GM23338 (cell line): ENCODE results near the gene EYS.

Source experiments
- CREB1 ChIP-seq: fragments of 250-450 bp; sonication (Bioruptor Pico); IDR thresholded peaks from 2 replicates; pipeline ENCODE4 v1.5.0; 2020; ENCODE audit warnings: low read depth, mild to moderate bottlenecking, moderate library complexity
- CTCF ChIP-seq, 2 experiments: fragments of 200-600 bp in 1 of 2; sonication (generic) in 1 of 2; conservative IDR thresholded peaks; 2 replicates each; pipeline versions ENCODE4 v1.5.1 to v1.6.1; 2016 to 2017; ENCODE audit warnings: antibody characterized with exemption in 2 of 2, low read depth in 2 of 2, mild to moderate bottlenecking in 2 of 2, moderate library complexity in 1 of 2
- ETS1 ChIP-seq: IDR thresholded peaks from 2 replicates; pipeline ENCODE4 v1.6.1; 2016; ENCODE audit warnings: antibody characterized with exemption
- EZH2 ChIP-seq: fragments of 200-600 bp; sonication (generic); IDR thresholded peaks from one replicate; pipeline ENCODE4 v1.8.0; 2017; ENCODE audit warnings: antibody characterized with exemption, mild to moderate bottlenecking, low read depth; ENCODE audit not compliant: unreplicated experiment
- EZH2phosphoT487 ChIP-seq: fragments of 200-600 bp; sonication (generic); IDR thresholded peaks from one replicate; pipeline ENCODE4 v1.8.1; 2018; ENCODE audit warnings: antibody characterized with exemption; ENCODE audit not compliant: unreplicated experiment
- POLR2AphosphoS5 ChIP-seq: IDR thresholded peaks from 2 replicates; pipeline ENCODE4 v1.6.1; 2016; ENCODE audit warnings: antibody characterized with exemption, low read depth
- REST ChIP-seq: IDR thresholded peaks from one replicate; pipeline ENCODE4 v1.6.1; 2018; ENCODE audit warnings: antibody characterized with exemption; ENCODE audit not compliant: unreplicated experiment
- ZNF114 ChIP-seq: fragments of 250-450 bp; sonication (Bioruptor Pico); IDR thresholded peaks from 2 replicates; pipeline ENCODE4 v1.5.0; 2020; ENCODE audit warnings: mild to moderate bottlenecking, moderate library complexity

GRCh38 chr6:65566117-65566516 is 140.9 kb downstream of the EYS start:
- TF ChIP-seq EZH2phosphoT487 (no peak), CTCF (conservative IDR thresholded peaks at IDR 0.05; ENCODE audit: low read depth in 2 of 2) (peak; percentile 46 to 78), POLR2AphosphoS5 (no peak), REST (no peak), CREB1 (CRISPR knock-in tag) (no peak), ETS1 (no peak), EZH2 (no peak), ZNF114 (no peak)
